DMS114 treated with DMSO at 0.1 percent for 48 hours (cell line): ENCODE data around the gene AHNAK.
"Not testable (repeated sequence)": the region's sequence is repeated elsewhere in the genome, so short reads cannot be mapped to it uniquely, and the experiment has no call there.

Experiments used
- DNase-seq: peaks from one replicate; lab custom pipeline; 2025; ENCODE audit not compliant: unreplicated experiment; lab: John Stamatoyannopoulos, UW

The AHNAK gene

DNA sequence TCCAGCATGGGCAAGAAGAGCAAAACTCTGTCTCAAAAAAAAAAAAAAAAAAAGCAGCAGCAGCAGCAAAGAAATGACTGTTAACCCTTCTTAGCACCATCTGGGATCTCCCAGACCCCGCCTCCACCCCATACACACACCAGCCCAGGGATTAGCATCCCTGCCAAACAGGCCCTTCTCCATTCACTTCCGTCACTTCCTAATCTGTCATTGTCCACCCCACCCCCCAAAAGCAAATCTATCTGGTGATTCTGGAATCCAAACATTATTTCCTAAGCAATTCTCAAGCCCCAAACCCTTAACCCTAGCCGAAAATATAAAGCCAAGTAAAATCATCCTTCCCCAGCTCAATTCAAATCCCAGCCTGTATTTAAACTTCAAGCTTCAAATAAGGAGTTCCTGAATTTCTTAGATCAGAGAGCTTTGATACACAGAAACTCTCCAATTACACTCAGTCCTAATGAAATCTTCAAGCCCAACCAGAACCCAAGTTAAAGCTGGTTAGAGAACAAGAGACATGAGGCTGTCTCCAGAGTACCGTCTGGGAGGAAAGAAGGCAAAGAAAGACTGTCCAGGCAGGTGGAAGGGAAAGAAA is 6.0 kb upstream of the AHNAK start:
- DNase-seq = no peak

DNA sequence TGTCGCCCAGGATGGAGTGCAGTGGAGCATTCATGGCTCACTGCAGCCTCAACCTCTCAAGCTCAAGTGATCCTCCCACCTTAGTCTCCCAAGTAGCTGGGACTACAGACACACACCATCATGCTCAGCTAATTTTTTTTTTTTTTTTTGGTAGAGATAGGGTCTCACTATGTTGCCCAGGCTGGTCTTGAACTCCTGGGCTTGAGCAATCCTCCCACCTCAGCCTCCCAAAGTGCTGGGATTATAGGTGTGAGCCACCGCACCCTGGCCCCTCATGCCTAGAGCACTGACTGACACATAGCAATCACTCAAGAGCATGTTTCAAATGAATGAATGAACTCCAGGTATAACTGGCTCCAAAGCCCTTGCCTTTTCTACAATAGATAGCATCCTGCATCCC is 3.9 kb upstream of the AHNAK start:
- not testable (repeated sequence) for DNase-seq

DNA sequence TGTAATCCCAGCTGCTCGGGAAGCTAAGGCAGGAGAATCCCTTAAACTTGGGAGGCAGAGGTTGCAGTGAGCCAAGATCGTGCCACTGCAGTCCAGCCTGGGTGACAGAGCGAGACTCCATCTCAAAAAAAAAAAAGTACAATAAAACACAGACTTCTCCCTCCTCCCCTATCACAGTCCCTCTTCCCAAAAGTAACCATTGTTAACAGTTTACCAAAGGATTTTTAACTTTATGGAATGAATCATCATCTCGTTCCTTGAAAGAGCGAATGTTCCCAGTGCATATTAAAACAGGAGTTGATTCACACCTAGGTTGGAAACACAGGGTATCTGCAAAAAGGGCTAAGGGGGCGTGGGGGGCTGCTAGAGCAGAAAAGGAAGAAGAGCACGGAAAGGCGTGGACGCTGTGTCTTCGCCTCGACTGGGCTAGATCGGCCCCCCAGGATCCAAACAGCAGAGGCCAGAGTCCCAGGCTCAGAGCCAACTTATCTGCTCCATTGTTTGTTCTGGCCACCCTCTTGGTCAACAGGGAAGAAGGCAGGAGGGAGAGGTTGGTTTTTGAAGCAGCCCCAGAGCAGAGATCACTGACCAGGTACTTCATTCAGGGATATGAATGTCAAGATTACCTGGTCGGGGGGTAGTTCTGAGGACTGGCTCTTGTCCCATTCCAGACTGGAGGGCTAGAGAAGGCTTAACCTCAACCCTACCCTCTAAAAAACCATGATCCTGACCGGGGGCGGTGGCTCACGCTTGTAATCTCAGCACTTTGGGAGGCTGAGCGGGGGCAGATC is 2.1 kb upstream of the AHNAK start:
- no peak for DNase-seq

GRCh38 chr11:62547691-62548281 is 1.2 kb upstream of the AHNAK start:
- DNase-seq = no peak

DNA sequence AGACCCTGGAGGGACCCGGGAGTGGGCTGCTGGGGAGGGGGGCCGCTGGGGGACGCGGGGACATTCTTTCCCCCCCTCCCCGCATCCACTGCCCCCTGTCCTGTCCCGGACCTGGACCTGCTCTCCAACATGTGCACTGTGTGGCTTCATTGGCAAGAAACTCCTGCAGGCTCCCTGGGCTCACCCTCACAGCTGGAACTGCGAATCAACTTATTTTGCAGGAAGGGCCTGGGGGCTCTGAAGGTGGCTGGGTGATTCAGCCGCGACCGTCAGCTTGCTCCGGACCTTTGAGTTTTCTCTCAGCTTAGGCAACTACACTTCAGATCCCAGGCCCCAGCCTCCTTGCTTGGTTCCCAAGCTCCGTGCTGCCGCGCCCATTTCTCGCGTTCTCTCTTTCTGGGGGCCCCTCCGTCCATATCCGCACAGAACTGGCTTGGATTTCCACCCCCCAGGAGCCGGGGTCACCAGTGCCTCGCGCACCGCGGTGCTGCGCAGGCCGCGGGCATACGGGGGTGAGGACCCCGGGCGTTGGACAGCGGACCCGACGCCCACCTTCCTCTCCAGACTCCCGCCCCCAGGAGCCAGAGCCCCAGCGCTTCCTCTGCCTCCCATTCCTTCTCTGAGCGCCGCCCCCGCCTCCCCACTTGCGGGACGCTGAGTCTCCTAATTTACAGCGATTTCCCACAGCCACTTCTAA is 471 bp upstream of the AHNAK start:
- no peak for DNase-seq

DNA sequence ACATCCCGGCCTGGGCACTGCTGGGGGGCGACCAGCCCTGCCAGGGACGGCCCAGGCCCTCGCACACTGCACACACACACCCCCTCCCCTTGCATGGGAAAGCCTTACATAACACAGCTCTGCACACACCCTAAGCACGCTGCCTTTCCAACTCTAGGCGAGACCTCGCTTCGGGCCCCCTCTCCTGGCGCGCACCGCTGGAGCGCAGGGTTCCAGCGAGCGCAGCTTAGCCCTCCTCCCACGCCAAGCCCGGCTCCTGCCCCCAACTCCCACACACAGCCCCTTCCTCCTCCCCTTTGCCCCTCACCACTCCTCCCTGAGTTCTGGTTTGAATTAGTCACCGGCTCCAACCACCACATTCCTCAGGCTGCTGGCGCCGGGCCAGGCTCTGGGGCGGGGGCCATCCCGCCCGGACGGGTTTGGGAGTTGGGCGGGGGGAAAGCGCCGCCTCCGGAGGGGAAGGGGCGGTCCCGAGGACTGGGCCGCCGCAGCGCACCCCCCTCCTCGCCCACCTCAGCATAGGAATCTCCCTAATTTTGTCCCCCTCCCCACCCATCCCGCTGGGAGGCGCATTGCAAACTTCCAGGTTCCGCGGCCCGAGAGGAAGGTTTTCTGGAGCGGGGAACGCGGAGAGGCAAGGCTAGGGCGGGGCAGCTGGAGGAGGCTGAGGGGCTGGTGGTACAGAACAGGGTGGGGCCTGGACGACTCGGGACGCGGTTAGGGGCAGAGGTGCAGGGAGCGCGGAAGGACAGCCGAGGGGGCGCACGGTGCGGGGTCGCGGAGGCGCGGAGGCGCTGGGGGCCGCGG is 966 bp downstream of the AHNAK start:
- DNase-seq = peak; percentile 72

DNA sequence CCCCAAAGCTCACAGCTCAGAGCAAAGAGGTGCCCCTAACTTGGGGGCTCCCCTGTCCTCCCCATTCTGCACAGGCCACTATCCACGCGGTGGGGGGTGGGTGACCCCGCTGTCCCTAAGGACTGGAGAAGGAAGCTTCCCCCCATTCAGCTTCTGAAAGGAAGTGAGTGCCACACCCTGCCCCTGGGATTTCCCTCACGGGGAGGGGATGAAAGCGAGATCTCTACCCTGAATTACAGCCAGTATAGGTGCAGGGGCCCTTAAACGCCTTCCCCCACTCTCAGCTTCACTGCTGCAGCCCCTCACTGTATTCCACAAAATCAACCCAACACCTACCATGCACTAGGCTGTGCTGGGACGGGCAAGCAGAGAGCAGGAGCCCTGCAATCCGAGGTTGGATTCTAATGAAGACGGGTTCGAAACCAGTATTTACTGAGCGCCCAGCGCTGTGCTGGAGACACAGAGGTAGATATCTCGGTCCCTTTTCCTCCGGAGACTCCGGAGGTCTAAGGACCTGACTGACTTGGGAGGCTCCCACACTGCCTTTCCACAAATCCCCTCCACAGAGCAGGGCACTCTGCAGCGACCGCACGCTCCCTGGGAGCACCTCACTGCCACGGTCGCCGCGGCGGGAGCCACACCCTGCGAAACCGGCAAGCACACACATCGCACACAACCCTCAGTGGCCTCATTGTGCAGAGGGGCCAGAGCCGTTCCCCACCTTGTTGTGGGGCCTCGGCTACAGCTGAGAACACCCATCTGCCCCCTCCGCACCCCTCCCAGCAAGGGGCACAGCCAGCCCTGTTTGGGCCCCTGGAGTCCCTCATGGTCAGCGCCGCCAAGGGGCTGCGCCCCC is 1.8 kb downstream of the AHNAK start:
- DNase-seq = no peak

DNA sequence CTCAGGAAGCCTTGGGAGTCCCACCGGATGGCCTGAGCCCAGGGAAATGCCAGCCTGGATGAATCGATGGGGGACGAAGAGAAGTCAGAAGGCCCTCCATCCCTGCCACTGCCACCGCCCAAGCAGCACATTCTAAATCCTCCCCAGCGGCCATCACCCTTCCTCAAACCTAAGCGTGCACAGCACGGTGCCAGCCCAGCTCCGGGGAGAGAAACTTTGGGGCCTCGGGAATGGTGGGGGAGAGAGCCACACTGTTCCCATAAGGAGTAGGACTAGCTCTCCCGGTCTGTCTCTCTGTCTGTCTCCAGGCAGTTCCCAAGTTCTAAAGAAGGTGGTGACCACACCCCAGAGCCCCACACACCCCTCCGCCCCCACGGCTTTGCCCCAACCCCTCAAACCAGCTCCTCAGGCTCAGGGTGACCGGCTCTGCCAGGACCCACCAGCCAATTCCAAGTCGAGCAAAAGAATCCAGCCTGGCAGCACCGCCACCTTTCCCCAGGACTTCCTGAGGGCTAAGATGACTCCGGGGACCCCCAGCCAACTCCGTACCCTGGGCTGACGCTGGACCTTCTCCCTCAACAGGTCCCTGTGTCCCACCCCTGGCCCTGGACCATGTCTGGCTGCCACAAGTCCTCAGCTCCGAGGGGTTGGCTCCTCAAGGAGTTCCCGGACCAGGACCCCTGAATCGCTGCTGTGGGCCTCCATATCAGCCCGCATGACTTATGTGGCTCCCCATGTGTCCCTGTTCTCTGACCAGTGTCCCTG is 2.7 kb downstream of the AHNAK start:
- no peak for DNase-seq

DNA sequence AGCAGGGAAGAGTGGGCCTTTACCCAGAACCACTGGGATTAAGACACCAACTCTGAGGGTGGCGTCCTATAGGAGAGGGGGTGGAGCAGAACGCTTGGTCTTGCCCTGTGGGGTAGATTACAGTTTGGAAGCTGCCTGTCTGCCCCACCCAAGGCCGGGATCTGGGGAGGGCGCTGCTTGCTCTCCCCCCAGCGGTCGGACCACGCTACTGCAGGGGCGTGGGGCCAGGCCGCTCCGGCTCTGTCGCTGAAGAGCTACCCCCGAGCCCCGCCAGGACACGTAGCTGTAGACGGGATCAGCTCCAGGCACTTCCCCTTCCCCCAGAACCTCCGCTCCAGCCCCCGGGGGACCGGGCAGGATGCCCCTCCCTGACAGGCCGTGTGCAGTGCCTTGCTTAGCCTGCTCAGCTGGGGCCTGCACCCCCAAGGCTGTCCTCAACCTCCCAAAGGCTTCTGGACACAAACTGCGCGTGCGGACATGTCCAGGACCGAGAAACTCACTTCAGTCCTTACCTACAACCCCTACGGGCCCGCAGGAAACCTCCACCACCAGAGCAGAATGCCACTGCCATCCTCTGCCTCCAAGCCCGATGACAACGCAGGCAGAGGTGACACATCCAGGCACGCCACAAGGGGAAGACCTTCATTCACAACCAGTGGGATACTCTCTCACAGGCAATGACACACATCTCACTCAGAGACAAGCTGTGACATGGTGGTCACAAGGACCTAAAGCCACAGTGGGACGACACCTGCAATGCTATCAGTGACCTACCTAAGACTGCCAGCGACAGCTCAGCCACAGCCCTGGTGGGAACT is 3.6 kb downstream of the AHNAK start:
- DNase-seq = peak; percentile 55

DNA sequence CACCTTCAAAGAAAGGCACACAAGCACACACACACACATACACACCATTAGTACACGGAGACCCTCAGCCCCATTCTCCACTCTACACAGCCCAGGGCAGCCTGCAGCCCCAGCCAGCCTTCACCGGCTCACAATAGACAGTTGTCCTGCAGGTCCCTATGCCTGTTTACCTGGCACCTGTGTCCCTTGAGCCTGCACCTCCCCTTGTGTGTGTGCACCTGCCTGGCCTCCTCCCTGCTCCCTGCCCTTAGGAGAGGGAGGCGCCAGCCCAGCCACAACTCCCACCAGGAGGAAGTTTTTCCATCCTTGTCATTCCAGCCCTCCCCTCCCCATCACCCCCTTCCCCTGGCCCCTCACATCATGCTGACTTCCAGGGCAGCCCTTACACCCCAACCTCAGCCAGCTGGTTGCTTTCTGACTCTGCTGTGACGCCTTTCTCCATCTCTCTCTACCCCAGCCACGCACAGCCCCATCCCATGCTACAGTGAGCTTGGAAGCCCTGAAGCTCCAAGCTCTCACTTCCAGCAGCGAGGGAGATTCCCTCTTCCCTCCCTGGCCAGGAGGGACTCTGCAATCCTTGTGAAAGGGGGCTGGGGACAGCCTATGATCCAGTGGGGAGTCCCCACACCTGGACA is 4.4 kb downstream of the AHNAK start:
- no peak for DNase-seq

DNA sequence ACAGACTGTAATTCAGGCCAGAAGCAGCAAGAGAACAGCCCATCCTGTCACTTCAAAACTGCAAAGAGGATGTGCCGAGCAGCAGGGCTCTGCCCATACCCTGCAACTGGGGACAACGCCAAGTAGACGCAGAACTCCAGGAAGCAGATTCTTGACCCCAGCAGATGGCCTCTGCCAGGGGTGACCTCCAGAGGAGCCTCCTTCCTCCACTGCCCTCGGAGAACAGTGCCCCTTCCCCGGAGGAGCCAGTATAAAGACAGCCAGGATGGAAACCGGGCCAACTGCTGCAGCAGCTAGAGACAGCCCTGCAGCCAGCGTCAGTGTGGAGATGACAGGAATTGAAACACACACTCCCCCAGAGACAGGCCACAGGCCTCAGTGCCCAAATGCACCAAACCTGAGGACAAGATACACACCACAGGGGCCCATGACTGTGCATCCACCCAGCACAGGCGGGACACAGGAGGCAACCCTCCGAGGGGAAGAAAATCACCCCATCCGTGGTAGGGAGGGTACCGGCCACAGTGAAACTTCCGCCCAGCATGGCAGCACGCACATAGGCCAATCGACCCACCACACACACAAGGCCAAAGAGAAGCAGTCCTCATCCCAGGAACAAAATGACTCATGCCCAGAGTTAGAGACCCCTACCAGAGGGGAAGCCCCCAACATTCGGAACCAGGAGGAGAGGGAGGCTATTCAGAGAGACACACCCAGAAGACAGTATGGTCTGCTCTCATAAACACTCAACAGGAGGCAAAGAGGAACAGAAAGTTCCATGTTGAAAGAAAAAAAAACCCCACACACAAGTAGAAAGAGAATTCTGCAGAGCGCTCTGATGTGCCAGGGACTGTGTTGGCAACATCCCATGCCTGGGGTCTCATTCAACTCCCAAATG is 5.6 kb downstream of the AHNAK start:
- no peak for DNase-seq

DNA sequence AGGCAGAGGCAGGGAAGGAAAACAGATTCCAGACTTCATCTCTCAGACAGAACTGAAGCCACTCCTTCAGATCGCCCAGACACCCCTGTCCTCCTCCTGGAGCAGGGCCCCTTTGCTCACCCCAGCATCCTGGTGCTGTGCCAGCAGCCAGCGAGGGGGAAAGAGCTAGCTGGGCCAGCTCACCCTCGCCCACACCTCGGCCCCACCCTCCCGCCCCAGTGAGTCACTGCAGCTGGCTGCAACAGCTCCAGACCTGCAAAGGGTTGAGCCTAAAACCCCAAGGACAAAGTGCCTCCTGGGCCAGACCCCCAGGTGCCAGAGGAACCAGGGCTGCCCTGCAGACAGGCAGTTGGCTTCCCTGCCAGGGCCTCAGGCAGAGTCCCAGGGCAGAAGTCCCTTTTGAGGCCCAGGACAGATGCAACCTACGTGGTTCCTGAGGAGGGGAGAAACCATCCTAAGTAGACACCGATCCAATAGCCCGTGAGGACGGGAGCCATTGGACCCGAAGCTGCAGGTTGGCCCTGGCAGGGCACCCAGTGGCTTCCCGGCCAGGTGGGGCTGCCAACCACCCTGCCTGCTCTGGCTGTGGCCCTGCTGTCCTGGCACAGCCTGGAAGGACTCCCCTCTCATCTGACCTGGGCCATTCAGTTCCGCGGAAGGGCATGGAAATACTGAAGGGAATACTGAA is 7.2 kb downstream of the AHNAK start:
- DNase-seq = no peak

DNA sequence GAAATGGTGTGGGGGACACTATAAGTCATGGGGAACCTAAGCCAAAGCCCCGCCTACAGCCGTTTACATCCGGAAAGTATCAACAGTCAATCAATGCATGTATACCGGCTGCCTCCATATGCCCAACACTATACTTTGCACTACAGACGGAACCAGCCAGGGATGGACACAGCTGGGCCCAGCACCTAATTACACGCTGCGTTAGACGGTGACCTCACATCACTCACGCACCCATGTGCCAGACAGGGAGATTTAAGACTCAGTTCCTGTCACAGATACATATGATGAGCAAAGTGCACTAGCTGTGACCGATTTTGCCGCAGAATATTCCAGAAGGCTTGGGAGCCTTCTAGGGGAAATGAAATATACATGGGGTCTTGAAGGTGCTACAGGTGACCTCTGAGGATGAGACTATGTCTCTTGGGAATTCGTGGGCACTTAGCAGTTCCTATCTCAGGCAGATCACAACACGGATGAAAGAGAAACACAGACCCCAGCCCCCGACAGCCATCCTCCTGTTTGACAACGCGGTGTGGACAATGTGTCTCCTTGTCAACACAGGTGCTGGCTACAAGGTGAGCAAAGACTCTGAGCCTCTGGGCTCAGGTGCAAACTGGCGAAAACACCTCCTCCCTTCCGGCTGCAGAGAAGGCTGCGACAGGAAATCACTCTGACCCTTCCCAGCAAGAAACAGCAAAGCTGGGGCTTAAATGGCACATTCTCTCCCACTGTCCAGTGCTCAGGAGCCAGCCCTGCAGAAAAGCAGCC is 8.0 kb downstream of the AHNAK start:
- DNase-seq = no peak

GRCh38 chr11:62536301-62536957 is 10.2 kb downstream of the AHNAK start:
- no peak for DNase-seq

DNA sequence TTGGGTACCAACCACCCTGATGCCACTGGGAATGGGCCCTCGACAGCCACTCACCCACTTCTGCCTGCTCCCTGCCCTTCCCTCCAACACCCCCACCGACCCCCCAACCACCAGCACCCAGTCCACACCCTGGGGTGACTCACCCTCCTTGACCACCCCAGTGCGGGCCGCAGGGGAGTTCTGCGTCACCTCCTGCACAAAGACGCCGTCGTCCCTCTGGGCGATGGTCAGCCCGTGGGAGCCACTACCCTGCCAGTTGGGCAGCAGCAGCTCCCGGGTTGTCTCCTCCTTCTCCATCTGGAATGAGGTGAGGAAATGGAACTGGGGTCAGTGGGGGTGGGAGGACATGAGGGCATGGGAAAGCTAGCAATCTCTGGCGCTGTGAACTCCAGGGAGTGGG is 10.8 kb downstream of the AHNAK start:
- DNase-seq = no peak
